Measurements from ENCODE around the gene MRPS17.
A peak's percentile ranks its signal among the peaks of the same experiment; 100 is the strongest.

Gene MRPS17

DNA sequence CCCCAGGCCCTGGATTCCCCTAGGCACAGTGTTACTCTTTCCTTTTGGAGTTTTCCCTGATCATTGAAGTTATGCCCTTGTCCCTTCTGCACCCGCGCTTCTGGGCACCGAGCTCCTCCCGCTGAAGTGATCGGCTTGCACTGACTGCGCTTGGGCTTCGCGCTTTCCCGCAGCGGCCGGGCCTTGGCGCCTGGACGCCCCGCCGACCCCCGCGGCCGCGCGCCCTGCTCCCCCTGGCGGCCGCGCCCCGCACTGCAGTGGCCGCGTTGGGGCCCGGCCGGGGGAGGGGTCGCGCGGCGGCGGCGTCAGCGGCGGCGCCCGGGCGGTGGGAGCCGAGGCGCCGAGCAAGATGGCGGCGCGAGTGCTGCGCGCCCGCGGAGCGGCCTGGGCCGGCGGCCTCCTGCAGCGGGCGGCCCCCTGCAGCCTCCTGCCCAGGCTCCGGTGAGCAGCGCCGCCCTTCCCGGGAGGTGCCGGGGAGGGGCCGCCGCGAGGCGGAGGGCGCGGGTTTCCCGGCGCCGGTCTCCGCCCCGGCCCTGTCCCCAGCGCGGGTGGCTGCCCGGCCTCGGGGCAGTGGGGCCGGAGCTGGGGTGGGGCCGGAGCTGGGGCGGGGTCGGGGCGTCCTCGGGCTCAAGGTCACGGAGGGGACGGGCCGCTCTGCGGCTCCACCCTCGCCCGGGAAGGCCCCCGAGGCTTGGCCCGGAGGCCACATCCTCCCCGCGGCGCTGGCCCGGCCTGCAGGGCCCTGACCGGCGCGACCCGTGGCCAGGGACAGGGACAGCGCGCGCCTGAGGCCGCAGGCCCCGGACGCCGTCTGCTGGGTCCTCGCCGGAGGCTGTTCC lies 12.8 kb downstream of the MRPS17 start, which contains the start of gene NIPSNAP2:
TSS of gene NIPSNAP2 (plus strand) at position 325 of the 839 bp plus-strand sequence. CDS start at position 350, 25 bp downstream.
- TF ChIP-seq, protein P1, sequence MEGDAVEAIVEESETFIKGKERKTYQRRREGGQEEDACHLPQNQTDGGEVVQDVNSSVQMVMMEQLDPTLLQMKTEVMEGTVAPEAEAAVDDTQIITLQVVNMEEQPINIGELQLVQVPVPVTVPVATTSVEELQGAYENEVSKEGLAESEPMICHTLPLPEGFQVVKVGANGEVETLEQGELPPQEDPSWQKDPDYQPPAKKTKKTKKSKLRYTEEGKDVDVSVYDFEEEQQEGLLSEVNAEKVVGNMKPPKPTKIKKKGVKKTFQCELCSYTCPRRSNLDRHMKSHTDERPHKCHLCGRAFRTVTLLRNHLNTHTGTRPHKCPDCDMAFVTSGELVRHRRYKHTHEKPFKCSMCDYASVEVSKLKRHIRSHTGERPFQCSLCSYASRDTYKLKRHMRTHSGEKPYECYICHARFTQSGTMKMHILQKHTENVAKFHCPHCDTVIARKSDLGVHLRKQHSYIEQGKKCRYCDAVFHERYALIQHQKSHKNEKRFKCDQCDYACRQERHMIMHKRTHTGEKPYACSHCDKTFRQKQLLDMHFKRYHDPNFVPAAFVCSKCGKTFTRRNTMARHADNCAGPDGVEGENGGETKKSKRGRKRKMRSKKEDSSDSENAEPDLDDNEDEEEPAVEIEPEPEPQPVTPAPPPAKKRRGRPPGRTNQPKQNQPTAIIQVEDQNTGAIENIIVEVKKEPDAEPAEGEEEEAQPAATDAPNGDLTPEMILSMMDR (conservative IDR thresholded peaks at IDR 0.05) = peak; percentile 99
- TF ChIP-seq ZFX (IDR thresholded peaks at IDR 0.05) = peak; percentile 98
- peak within 1 kb of the TSS; percentile 83 for H3K27ac ChIP-seq

DNA sequence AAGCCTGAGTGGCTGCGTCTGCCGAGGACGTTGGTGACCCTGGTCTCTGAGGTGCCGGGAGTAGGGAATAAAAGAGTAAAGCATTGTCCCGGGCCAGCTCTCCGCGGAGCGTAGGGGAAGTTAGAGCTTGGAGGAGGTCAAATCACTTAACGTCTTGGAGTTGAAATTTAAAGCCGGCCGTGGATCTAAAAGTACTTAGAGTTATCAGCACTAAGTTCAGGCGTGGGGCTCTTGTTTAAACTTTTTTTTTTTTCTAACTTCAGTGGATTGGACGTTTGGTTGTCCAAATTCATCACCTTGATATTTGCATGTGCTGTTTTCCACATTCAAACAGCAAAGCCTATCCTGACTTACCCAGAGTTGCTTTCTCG lies 13.4 kb downstream of the MRPS17 start:
- peak overlapping the region; percentile 83 for H3K27ac ChIP-seq
- TF ChIP-seq, protein P1 (conservative IDR thresholded peaks at IDR 0.05) = no peak
- peak; percentile 84; the same call in 1 of the 2 replicates for TF ChIP-seq ZFX (IDR thresholded peaks at IDR 0.05)

GRCh38 chr7:55965805-55966421 lies 14.2 kb downstream of the MRPS17 start:
- TF ChIP-seq ZFX (IDR thresholded peaks at IDR 0.05) = no peak
- peak overlapping the region; percentile 83 for H3K27ac ChIP-seq

DNA sequence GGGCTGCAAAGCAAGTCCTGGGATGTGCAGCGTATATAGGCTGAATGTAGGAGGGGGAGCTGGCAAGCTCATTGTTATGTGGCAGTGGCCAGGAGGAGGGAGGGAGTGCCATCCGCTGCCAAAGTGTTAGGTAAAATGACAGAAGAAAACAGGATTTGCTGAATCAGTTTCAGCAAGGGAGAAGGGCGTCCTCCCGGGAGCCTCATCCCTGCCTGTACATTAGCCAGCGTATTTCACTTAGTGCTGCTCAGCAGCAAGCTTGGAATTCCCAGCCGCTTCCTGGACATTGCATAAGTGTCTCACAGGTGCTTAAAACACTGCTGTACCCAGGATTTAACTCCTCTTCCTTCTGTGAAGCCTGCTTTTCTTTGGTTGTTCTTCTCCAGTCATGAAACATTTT lies 15.2 kb downstream of the MRPS17 start:
- H3K27ac ChIP-seq = no peak overlapping the region
- TF ChIP-seq, protein P1 (conservative IDR thresholded peaks at IDR 0.05) = no peak
- TF ChIP-seq ZFX (IDR thresholded peaks at IDR 0.05) = no peak

DNA sequence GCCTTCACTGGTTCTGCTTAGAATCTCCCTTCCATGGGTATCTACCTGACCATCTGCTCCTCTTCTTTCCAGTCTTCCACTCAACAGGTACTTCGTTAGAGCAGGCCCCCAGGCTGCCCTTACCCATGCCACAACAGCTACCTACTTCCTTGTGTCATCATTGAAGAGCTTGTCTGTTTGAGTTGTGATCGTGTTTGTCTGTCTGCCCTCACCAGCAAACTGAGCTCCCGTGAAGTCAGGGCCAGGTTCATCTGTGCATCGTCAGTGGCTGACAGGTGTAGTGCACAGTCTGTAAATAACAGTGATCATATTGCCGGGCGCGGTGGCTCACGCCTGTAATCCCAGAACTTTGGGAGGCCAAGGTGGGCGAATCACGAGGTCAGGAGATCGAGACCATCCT lies 17.7 kb downstream of the MRPS17 start:
- no peak overlapping the region for H3K27ac ChIP-seq
- TF ChIP-seq, protein P1 (conservative IDR thresholded peaks at IDR 0.05) = no peak
- TF ChIP-seq ZFX (IDR thresholded peaks at IDR 0.05) = no peak

GRCh38 chr7:55970561-55970960 lies 18.9 kb downstream of the MRPS17 start:
- H3K27ac ChIP-seq = peak overlapping the region; percentile 15; the same call in 1 of the 2 replicates
- TF ChIP-seq, protein P1 (conservative IDR thresholded peaks at IDR 0.05) = no peak
- no peak for TF ChIP-seq ZFX (IDR thresholded peaks at IDR 0.05)

DNA sequence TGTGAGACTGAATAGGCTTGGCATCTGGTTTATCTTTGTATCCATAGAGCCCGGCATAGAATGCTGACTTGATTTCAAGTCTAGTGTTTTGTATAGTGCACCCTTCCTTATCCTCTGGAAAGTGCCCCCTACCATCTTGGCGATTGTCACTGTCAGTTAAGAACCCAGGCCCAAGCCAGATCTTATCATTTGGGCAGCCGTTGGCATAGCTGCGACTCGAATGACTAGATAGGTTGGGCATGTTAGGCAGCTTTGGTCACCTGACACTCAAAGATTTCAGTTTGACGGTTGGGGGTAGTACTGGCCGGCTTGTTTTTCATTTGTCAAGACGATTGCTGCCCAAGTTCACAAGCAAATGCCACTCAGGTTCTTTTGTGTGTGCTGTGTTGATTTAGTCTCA lies 19.3 kb downstream of the MRPS17 start:
- TF ChIP-seq ZFX (IDR thresholded peaks at IDR 0.05) = no peak
- TF ChIP-seq, protein P1 (conservative IDR thresholded peaks at IDR 0.05) = no peak
- H3K27ac ChIP-seq = peak overlapping the region; percentile 15; the same call in 1 of the 2 replicates
